CD4-positive, alpha-beta T cell (primary cell): ENCODE measurements around the gene DOK3. TPM values are rescaled to one million over a fixed set of nuclear protein-coding genes. Genes with fewer than 3 reads are reported as not detected.

ENCODE experiments used
- ATAC-seq: fragments of 200-7000 bp; cut with Tn5 transposase; one replicate; pipeline ENCODE4 v1.10.0; 2022; ENCODE audit warnings: mild to moderate bottlenecking; ENCODE audit not compliant: poor library complexity
- CTCF ChIA-PET: fragments of 350-600 bp; sonication (Branson Sonifier 250); formaldehyde crosslinking; loops from one replicate; lab custom pipeline; 2021; ENCODE audit warnings: antibody characterized with exemption, inconsistent platforms; lab: Charles Lee
- POLR2A ChIA-PET: fragments of 350-600 bp; sonication (Branson Sonifier 250); formaldehyde crosslinking; loops from one replicate; lab custom pipeline; 2021; ENCODE audit warnings: antibody characterized with exemption, inconsistent platforms; lab: Charles Lee
- DNase-seq, 14 experiments: peaks; one replicate each; pipeline ENCODE4 v3.0.0-alpha.2; 2013 to 2020; ENCODE audit warnings: mixed read lengths in 2 of 14
- H3K27ac ChIP-seq, 2 donors: one replicate each; pipeline versions ENCODE4 v1.5.1 to v1.7.0; 2013; ENCODE audit warnings: low read length in 2 of 2, low read depth in 1 of 2, mild to moderate bottlenecking in 1 of 2
- H3K27me3 ChIP-seq, 2 experiments: 1 replicate in 1 of 2; 2 replicates in 1 of 2; pipeline versions ENCODE4 v1.6.1 to v1.7.0; 2013; ENCODE audit warnings: low read length in 2 of 2, control low read depth in 1 of 2, mild to moderate bottlenecking in 1 of 2, moderate library complexity in 1 of 2; ENCODE audit not compliant: insufficient read depth in 2 of 2, control insufficient read depth in 1 of 2
- H3K36me3 ChIP-seq: one replicate; pipeline ENCODE4 v1.6.1; 2013; ENCODE audit warnings: low read length, control low read depth; ENCODE audit not compliant: insufficient read depth
- H3K4me1 ChIP-seq: one replicate; pipeline ENCODE4 v1.6.1; 2013; ENCODE audit warnings: low read length, control low read depth; ENCODE audit not compliant: insufficient read depth
- H3K4me3 ChIP-seq: one replicate; pipeline ENCODE4 v1.5.1; 2013; ENCODE audit warnings: mild to moderate bottlenecking, low read length, moderate library complexity
- H3K9me3 ChIP-seq, 2 experiments: 1 replicate in 1 of 2; 2 replicates in 1 of 2; pipeline versions ENCODE4 v1.6.1 to v1.7.0; 2013; ENCODE audit warnings: low read length in 2 of 2, mild to moderate bottlenecking in 2 of 2, control low read depth in 1 of 2, moderate library complexity in 1 of 2; ENCODE audit not compliant: control insufficient read depth in 1 of 2, insufficient read depth in 1 of 2
- H3K27ac Mint-ChIP-seq: one replicate; pipeline ENCODE4 v1.8.0; 2020; ENCODE audit warnings: mixed read lengths
- H3K27me3 Mint-ChIP-seq: one replicate; pipeline ENCODE4 v1.8.0; 2021; ENCODE audit warnings: mixed read lengths
- H3K36me3 Mint-ChIP-seq: one replicate; pipeline ENCODE4 v1.8.0; 2021; ENCODE audit warnings: low read depth, mixed read lengths
- H3K4me1 Mint-ChIP-seq: one replicate; pipeline ENCODE4 v1.8.0; 2021; ENCODE audit warnings: low read depth, mixed read lengths
- H3K4me3 Mint-ChIP-seq: one replicate; pipeline ENCODE4 v1.8.0; 2020; ENCODE audit warnings: mild to moderate bottlenecking, mixed read lengths
- H3K9me3 Mint-ChIP-seq: one replicate; pipeline ENCODE4 v1.8.0; 2020; ENCODE audit warnings: mixed read lengths
- CTCF ChIP-seq: fragments of 200-600 bp; IDR thresholded peaks from one replicate; pipeline ENCODE4 v1.8.0; 2022; ENCODE audit warnings: antibody characterized with exemption, mild to moderate bottlenecking
- intact Hi-C, 2 experiments: fragments of 100-400 bp; cut with DNase I in 1 of 2; cut with micrococcal nuclease in 1 of 2; formaldehyde crosslinking; loops; one replicate each; pipeline versions ENCODE4 v1.15.1 to v1.9.0; 2023 to 2025; cut with DNase I, micrococcal nuclease
- total RNA-seq, 174 experiments: library from RNA in 2 of 174; stranded (reverse) in 2 of 174; gene quantifications; one replicate each; pipeline ENCODE4 v1.2.3 and lab custom pipeline; 2021 to 2026

DOK3 gene
- total RNA-seq, 2 experiments from 2014 or later = 1.3 to 1.4 TPM

GRCh38 chr5:177477701-177478477, 31.7 kb downstream of the DOK3 start:
- Mint-ChIP-seq H3K4me3 (peak overlapping the region; percentile 34), H3K9me3 (no peaks in the 10 kb centered on the region), H3K36me3 (no peaks in the 10 kb centered on the region), H3K27ac (peak overlapping the region; percentile 17), H3K4me1 (peaks cover 36% of the 10 kb centered on the region), H3K27me3 (peaks cover 6% of the 10 kb centered on the region)
- no peak for ATAC-seq
- no peak overlapping the region for H3K27ac ChIP-seq
- peaks cover 30% of the 10 kb centered on the region for H3K4me1 ChIP-seq
- CTCF ChIA-PET = interaction anchor here (0.9 kb wide), 1 partner anchor 73 kb away, joined by 3 read pairs; no protein-coding TSS in a partner anchor
- no peak for DNase-seq
- intact Hi-C loops = no loop called here
- no peaks in the 10 kb centered on the region for H3K27me3 ChIP-seq
- H3K9me3 ChIP-seq = no peaks in the 10 kb centered on the region
- H3K36me3 ChIP-seq = no peaks in the 10 kb centered on the region
- POLR2A ChIA-PET = interaction anchor here (0.9 to 1.2 kb wide), 3 partner anchors 31 to 52 kb away, joined by 3 to 5 read pairs (median 3); partner anchors contain the start of gene GRK6
- H3K4me3 ChIP-seq = no peak overlapping the region
- no peak for TF ChIP-seq CTCF

DNA sequence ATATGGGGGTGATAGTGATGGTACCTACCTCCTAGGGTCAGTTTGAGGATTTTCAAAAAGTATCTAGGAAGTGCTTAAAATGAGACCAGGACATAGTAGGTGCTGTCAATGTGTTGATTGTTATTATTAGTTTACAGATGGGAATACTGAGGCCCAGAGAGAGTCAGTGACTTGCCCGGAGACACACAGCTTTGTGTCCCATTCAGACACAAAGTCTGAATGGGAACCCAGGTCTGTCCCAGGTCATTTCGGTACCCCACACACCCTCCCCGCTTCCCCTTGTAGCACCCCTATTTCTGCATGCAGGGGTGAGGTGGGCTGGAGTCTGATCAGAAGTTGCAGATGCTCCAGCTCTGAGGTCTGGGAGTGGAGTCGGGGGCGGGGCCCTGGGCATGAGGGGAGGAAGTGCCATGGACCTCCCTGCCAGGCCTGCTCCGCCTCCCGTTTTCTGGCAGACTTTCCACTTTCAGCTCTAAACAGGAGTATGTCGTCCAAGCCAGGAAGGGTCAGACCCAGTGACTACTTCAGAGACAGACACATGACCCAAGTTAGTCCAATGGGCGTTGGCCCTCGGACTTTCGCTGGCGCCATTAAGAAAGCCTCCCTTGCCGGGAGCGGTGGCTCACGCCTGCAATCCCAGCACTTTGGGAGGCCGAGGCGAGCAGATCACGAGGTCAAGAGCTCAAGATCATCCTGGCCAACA, 32.9 kb downstream of the DOK3 start:
- Mint-ChIP-seq H3K36me3 (no peaks in the 10 kb centered on the region), H3K27me3 (peaks cover 6% of the 10 kb centered on the region), H3K4me3 (peak overlapping the region; percentile 74), H3K9me3 (no peaks in the 10 kb centered on the region), H3K4me1 (peaks cover 36% of the 10 kb centered on the region), H3K27ac (peak overlapping the region; percentile 4)
- ATAC-seq = no peak
- Histone ChIP-seq H3K9me3 (no peaks in the 10 kb centered on the region), H3K4me3 (no peak overlapping the region), H3K36me3 (no peaks in the 10 kb centered on the region), H3K27ac (no peak overlapping the region), H3K27me3 (peaks cover 0 to 5% of the 10 kb centered on the region in 2 experiments), H3K4me1 (peaks cover 41% of the 10 kb centered on the region)
- DNase-seq = no peak
- no peak for TF ChIP-seq CTCF
- CTCF ChIA-PET = interaction anchor here (0.7 kb wide), 1 partner anchor 21 kb away, joined by 3 read pairs; no protein-coding TSS in a partner anchor
- POLR2A ChIA-PET = interaction anchor here (1.3 kb wide), 1 partner anchor 86 kb away, joined by 3 read pairs; no protein-coding TSS in a partner anchor
- intact Hi-C loops = no loop called here

- Histone ChIP-seq H3K27ac (no peak overlapping the region), H3K4me1 (peaks cover 46% of the 10 kb centered on the region), H3K9me3 (no peaks in the 10 kb centered on the region), H3K27me3 (peaks cover 0 to 5% of the 10 kb centered on the region in 2 experiments), H3K4me3 (no peak overlapping the region), H3K36me3 (no peaks in the 10 kb centered on the region)
- Mint-ChIP-seq H3K4me3 (peak overlapping the region; percentile 74), H3K4me1 (peaks cover 36% of the 10 kb centered on the region), H3K27me3 (peaks cover 6% of the 10 kb centered on the region), H3K36me3 (no peaks in the 10 kb centered on the region), H3K27ac (peak overlapping the region; percentile 4), H3K9me3 (no peaks in the 10 kb centered on the region)
- no peak for TF ChIP-seq CTCF
- intact Hi-C loops = loop anchor here in 1 of 2 experiments (2.0 kb wide), 1 partner anchor 21 kb away; the partner anchor contains the start of gene PDLIM7
- no peak for DNase-seq
- ATAC-seq = no peak
- ChIA-PET CTCF (interaction anchor here (0.7 kb wide), 1 partner anchor 20 kb away, joined by 3 read pairs; no protein-coding TSS in a partner anchor), POLR2A (interaction anchor here (1.3 kb wide), 1 partner anchor 85 kb away, joined by 3 read pairs; no protein-coding TSS in a partner anchor)
Measured at GRCh38 chr5:177475563-177476427, 33.8 kb downstream of the DOK3 start.
